HCT116 (cell line): Measurements from ENCODE around the gene PNPLA8. TPM values are rescaled to one million over a fixed set of nuclear protein-coding genes. Genes with fewer than 3 reads are reported as not detected.

Experiments
- ATAC-seq: fragments of 200-7000 bp; cut with Tn5 transposase; 2 replicates; pipeline ENCODE4 v1.9.1; 2020; ENCODE audit warnings: mild to moderate bottlenecking, moderate library complexity
- BruUV-seq: library from RNA; stranded (reverse); fragments of 400-500 nt; replicated peaks from 2 replicates; lab custom pipeline; 2021; lab: Mats Ljungman, UMichigan
- CTCF ChIA-PET: fragments of 300-600 bp; sonication (Branson Sonifier 250); formaldehyde crosslinking; loops from one replicate; lab custom pipeline; 2021; ENCODE audit warnings: antibody characterized with exemption; lab: Charles Lee
- POLR2A ChIA-PET: fragments of 300-600, 350-600 bp; sonication (Branson Sonifier 250); formaldehyde crosslinking; loops from one replicate; lab custom pipeline; 2021; ENCODE audit warnings: antibody characterized with exemption; lab: Charles Lee
- RAD21 ChIA-PET, 2 experiments: fragments of 300-600 bp; sonication (Branson Sonifier 250); formaldehyde crosslinking; loops; one replicate each; lab custom pipeline; 2023; ENCODE audit warnings: low total read pairs in 2 of 2; ENCODE audit not compliant: uncharacterized antibody in 2 of 2, unreplicated experiment in 2 of 2, low non-redundant PET in 1 of 2; lab: Charles Lee
- DNase-seq: peaks from one replicate; pipeline ENCODE4 v3.0.0-alpha.2; 2010; ENCODE audit warnings: low read depth, low spot score
- H2AFZ ChIP-seq: fragments of 200-600 bp; shearing (Covaris generic), sonication (generic); 2 replicates; pipeline ENCODE4 v1.6.1; 2017; ENCODE audit warnings: low read depth, mixed run types, mixed read lengths, antibody characterized with exemption, low read length; ENCODE audit not compliant: poor library complexity, severe bottlenecking
- H3K27ac ChIP-seq: 2 replicates; pipeline ENCODE4 v1.5.1; 2012; ENCODE audit warnings: low read depth, low read length
- H3K27me3 ChIP-seq: fragments of 200-600 bp; sonication (generic); 2 replicates; pipeline ENCODE4 v1.6.1; 2016; ENCODE audit warnings: mixed run types, low read length, mixed read lengths; ENCODE audit not compliant: insufficient read depth
- H3K36me3 ChIP-seq, 2 experiments: fragments of 200-500 bp in 1 of 2; fragments of 200-600 bp in 1 of 2; sonication (Bioruptor generic) in 1 of 2; sonication (generic) in 1 of 2; 2 replicates each; pipeline versions ENCODE4 v1.5.1 to v1.6.1; 2014 to 2016; ENCODE audit warnings: low read length in 2 of 2, inconsistent platforms in 1 of 2, mixed read lengths in 1 of 2, mixed run types in 1 of 2; ENCODE audit not compliant: insufficient read depth in 2 of 2, control insufficient read depth in 1 of 2
- H3K4me1 ChIP-seq, 2 experiments: fragments of 200-600 bp in 1 of 2; sonication (generic) in 1 of 2; 2 replicates each; pipeline versions ENCODE4 v1.5.1 to v1.6.1; 2012 to 2017; ENCODE audit warnings: low read length in 2 of 2, inconsistent platforms in 1 of 2, mild to moderate bottlenecking in 1 of 2, mixed read lengths in 1 of 2, mixed run types in 1 of 2, moderate library complexity in 1 of 2; ENCODE audit not compliant: insufficient read depth in 2 of 2, control insufficient read depth in 1 of 2
- H3K4me2 ChIP-seq: fragments of 200-600 bp; sonication (generic); 2 replicates; pipeline ENCODE4 v1.6.1; 2017; ENCODE audit warnings: mixed run types, low read length, mixed read lengths
- H3K4me3 ChIP-seq, 2 experiments: fragments of 200-600 bp in 1 of 2; sonication (generic) in 1 of 2; replicated peaks in 1 of 2; 2 replicates each; pipeline ENCODE4 v1.5.1; 2011 to 2016; ENCODE audit warnings: low read length in 2 of 2, control low read depth in 1 of 2, low read depth in 1 of 2, mild to moderate bottlenecking in 1 of 2, mixed read lengths in 1 of 2, mixed run types in 1 of 2
- H3K79me2 ChIP-seq: fragments of 200-600 bp; sonication (generic); 2 replicates; pipeline ENCODE4 v1.6.1; 2017; ENCODE audit warnings: mild to moderate bottlenecking, mixed run types, low read length, moderate library complexity, mixed read lengths; ENCODE audit not compliant: insufficient read depth
- H3K9ac ChIP-seq: fragments of 200-600 bp; sonication (generic); 2 replicates; pipeline ENCODE4 v1.6.1; 2016; ENCODE audit warnings: low read length, mixed read lengths
- H3K9me2 ChIP-seq: fragments of 200-600 bp; sonication (generic), shearing (Covaris generic); 2 replicates; pipeline ENCODE4 v1.6.1; 2017; ENCODE audit warnings: mixed run types, mild to moderate bottlenecking, moderate library complexity; ENCODE audit not compliant: insufficient read depth
- H3K9me3 ChIP-seq, 2 experiments: fragments of 200-500 bp in 1 of 2; fragments of 200-600 bp in 1 of 2; sonication (Bioruptor generic) in 1 of 2; sonication (generic) in 1 of 2; 2 replicates each; pipeline ENCODE4 v1.6.1; 2014 to 2017; ENCODE audit warnings: low read length in 2 of 2, mixed read lengths in 2 of 2, inconsistent platforms in 1 of 2, low read depth in 1 of 2, mild to moderate bottlenecking in 1 of 2, mixed run types in 1 of 2, moderate library complexity in 1 of 2; ENCODE audit not compliant: control insufficient read depth in 1 of 2, insufficient read depth in 1 of 2
- H4K20me1 ChIP-seq: fragments of 200-600 bp; sonication (generic), shearing (Covaris generic); 2 replicates; pipeline ENCODE4 v1.6.1; 2017; ENCODE audit warnings: mixed run types, mild to moderate bottlenecking, moderate library complexity; ENCODE audit not compliant: insufficient read depth
- CEBPB ChIP-seq: IDR thresholded peaks from 2 replicates; pipeline ENCODE4 v1.6.1; 2012; ENCODE audit warnings: low read depth
- EGR1 ChIP-seq: IDR thresholded peaks from 2 replicates; pipeline ENCODE4 v1.6.1; 2012; ENCODE audit warnings: low read depth
- ELF1 ChIP-seq: IDR thresholded peaks from 2 replicates; pipeline ENCODE4 v1.6.1; 2012; ENCODE audit warnings: low read depth, borderline replicate concordance
- EZH2 ChIP-seq: fragments of 200-600 bp; sonication (generic); IDR thresholded peaks from 2 replicates; pipeline ENCODE4 v1.6.1; 2017; ENCODE audit warnings: antibody characterized with exemption, mixed run types
- EZH2phosphoT487 ChIP-seq: fragments of 200-600 bp; IDR thresholded peaks from 2 replicates; pipeline ENCODE4 v1.6.1; 2018; ENCODE audit warnings: antibody characterized with exemption, borderline replicate concordance
- JUND ChIP-seq: IDR thresholded peaks from 2 replicates; pipeline ENCODE4 v1.6.1; 2012
- POLR2A ChIP-seq: IDR thresholded peaks from 2 replicates; pipeline ENCODE4 v1.7.0; 2011; ENCODE audit warnings: borderline replicate concordance; ENCODE audit not compliant: insufficient read depth, insufficient read length; ENCODE audit errors: extremely low read depth
- POLR2AphosphoS5 ChIP-seq: IDR thresholded peaks from 2 replicates; pipeline ENCODE4 v1.6.1; 2011; ENCODE audit warnings: mild to moderate bottlenecking, low read depth, low read length, moderate library complexity
- SIN3A ChIP-seq: IDR thresholded peaks from 2 replicates; pipeline ENCODE4 v1.6.1; 2012; ENCODE audit warnings: low read depth
- SP1 ChIP-seq: IDR thresholded peaks from 2 replicates; pipeline ENCODE4 v1.6.1; 2012; ENCODE audit warnings: low read depth
- YY1 ChIP-seq: IDR thresholded peaks from 2 replicates; pipeline ENCODE4 v1.6.1; 2011; ENCODE audit warnings: low read length, low read depth, moderate library complexity, mild to moderate bottlenecking; ENCODE audit not compliant: insufficient replicate concordance; ENCODE audit errors: extremely low read depth
- ZBTB33 ChIP-seq: IDR thresholded peaks from 2 replicates; pipeline ENCODE4 v1.6.1; 2011; ENCODE audit warnings: mild to moderate bottlenecking, low read length, moderate library complexity; ENCODE audit not compliant: insufficient replicate concordance; ENCODE audit errors: extremely low read depth
- ZNF274 ChIP-seq: fragments of 200-500 bp; sonication (Bioruptor generic); IDR thresholded peaks from 2 replicates; pipeline ENCODE4 v1.6.1; 2014; ENCODE audit warnings: mild to moderate bottlenecking, low read depth, low read length, inconsistent platforms
- intact Hi-C: fragments of 100-400 bp; cut with micrococcal nuclease; formaldehyde crosslinking; loops from 2 replicates; pipeline ENCODE4 v1.10.0; 2022
- total RNA-seq: library from RNA; stranded (reverse); gene quantifications from one replicate; pipeline ENCODE4 v1.2.1, GENCODE V29; 2021; ENCODE audit not compliant: unreplicated experiment
- TF ChIP-seq, protein P1 (sequence below): IDR thresholded peaks from 2 replicates; pipeline ENCODE4 v1.6.1; 2012
- TF ChIP-seq, protein P2 (sequence below), 3 experiments: fragments of 200-600 bp in 1 of 3; sonication (generic) in 1 of 3; IDR thresholded peaks in 2 of 3; conservative IDR thresholded peaks in 1 of 3; 2 replicates each; pipeline ENCODE4 v1.5.1; 2012 to 2017; ENCODE audit warnings: low read depth in 2 of 3, low read length in 2 of 3, antibody characterized with exemption in 1 of 3, borderline replicate concordance in 1 of 3, control low read depth in 1 of 3, mild to moderate bottlenecking in 1 of 3, mixed read lengths in 1 of 3, mixed run types in 1 of 3, moderate library complexity in 1 of 3; ENCODE audit not compliant: insufficient read depth in 1 of 3
- TF ChIP-seq, protein P3 (sequence below): IDR thresholded peaks from 2 replicates; pipeline ENCODE4 v1.6.1; 2012

The PNPLA8 gene
- total RNA-seq, 1 experiment from 2014 or later: 12.9 TPM

DNA sequence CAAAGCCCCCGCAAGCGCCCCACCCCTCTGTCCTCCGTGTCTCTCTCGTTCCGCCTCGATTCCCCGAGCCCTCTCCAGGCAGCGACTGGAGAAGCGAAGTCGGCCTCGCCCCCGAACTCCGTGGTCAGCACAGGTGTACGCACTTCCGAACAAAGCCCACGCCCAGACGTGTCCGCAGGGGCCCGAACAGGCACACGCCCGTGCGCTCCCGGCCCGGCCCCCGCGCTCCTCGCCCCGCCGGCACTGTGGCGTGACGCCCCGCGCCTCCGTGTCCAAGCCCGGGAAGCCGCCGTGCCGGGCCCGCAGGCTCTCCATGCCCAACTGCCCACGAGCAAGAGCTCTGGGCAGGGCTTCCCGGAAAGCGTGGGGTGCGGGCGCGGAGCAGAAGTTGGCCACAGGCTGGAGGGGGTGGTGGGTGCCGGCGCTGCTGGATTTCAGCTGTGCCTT lies 70.4 kb downstream of the PNPLA8 start (continued):
- no peak for TF ChIP-seq SIN3A
- no peak for TF ChIP-seq SP1
- no peak for TF ChIP-seq POLR2AphosphoS5
- no peak for TF ChIP-seq EZH2phosphoT487
- no peak for TF ChIP-seq ELF1
- no peak for TF ChIP-seq ZBTB33

DNA sequence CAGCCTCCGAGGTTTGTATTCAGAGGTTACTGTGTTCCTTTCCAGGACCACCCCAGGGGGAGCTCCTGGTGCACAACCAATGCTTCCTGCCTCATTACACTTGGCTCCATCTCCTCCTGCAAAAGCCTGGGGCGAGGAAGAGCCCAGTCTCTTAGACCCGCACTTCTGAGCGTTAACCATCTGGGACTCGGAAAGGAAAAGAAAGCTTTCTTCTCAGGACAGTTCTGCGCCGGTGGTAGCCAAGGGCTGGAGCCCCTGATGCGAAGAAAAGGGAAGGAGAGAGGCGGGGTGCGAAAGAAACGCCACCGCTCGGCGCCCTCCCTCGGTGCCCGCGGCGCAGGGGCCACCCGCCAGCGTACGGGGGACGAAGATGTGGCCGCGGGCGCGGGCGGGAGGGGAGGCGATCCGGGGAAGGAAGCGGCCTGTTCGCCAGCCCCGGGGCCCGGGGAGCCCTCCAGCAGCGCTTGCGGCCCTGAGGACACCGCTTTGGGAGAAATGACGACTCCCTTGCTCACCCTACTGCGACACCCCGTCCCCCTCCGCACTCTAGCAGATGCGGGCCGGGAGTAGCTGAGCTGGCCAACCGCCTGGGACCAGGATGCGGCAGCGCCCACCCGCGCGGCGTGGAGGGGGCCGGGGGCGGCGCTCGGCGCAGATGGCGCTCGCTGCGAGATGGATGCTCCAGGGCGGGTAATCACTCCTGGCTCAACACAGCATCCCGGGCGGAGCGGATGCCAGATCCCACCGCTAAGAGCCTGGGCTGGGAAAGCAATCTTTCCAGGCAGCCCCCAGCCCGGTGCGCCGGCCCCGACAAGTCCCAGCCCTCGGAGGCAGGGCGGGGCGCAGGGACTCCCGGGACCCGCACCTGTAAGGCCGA lies 71.0 kb downstream of the PNPLA8 start:
- no peak for DNase-seq
- H3K4me1 ChIP-seq: no peaks in the 10 kb centered on the region
- no peaks in the 10 kb centered on the region for H4K20me1 ChIP-seq
- BruUV-seq: no TSS peak
- no peak for ATAC-seq
- H3K79me2 ChIP-seq: no peaks in the 10 kb centered on the region
- H3K27ac ChIP-seq: no peak overlapping the region
- no peak overlapping the region for H2AFZ ChIP-seq
- 0 out of 2 replicates have a peak, but pooled peaks cover 5% of the 10 kb centered on the region for H3K27me3 ChIP-seq
- no peaks in the 10 kb centered on the region for H3K36me3 ChIP-seq
- ChIA-PET POLR2A (no interaction called here), RAD21 (no interaction called here), CTCF (no interaction called here)
- H3K9ac ChIP-seq: no peak overlapping the region
- H3K9me2 ChIP-seq: no peaks in the 10 kb centered on the region
- no peaks in the 10 kb centered on the region for H3K9me3 ChIP-seq
- no peak overlapping the region for H3K4me2 ChIP-seq
- no peak overlapping the region for H3K4me3 ChIP-seq
- intact Hi-C loops: no loop called here
- TF ChIP-seq JUND (no peak), ZBTB33 (no peak), EZH2 (no peak), SIN3A (no peak), ZNF274 (no peak), EGR1 (no peak), YY1 (no peak), CEBPB (no peak), POLR2A (no peak), POLR2AphosphoS5 (no peak)
- TF ChIP-seq, protein P1, sequence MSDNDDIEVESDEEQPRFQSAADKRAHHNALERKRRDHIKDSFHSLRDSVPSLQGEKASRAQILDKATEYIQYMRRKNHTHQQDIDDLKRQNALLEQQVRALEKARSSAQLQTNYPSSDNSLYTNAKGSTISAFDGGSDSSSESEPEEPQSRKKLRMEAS: no peak
- TF ChIP-seq, protein P2, sequence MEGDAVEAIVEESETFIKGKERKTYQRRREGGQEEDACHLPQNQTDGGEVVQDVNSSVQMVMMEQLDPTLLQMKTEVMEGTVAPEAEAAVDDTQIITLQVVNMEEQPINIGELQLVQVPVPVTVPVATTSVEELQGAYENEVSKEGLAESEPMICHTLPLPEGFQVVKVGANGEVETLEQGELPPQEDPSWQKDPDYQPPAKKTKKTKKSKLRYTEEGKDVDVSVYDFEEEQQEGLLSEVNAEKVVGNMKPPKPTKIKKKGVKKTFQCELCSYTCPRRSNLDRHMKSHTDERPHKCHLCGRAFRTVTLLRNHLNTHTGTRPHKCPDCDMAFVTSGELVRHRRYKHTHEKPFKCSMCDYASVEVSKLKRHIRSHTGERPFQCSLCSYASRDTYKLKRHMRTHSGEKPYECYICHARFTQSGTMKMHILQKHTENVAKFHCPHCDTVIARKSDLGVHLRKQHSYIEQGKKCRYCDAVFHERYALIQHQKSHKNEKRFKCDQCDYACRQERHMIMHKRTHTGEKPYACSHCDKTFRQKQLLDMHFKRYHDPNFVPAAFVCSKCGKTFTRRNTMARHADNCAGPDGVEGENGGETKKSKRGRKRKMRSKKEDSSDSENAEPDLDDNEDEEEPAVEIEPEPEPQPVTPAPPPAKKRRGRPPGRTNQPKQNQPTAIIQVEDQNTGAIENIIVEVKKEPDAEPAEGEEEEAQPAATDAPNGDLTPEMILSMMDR (IDR thresholded peaks at IDR 0.05 in 2 of 3, conservative IDR thresholded peaks at IDR 0.05 in 1 of 3; ENCODE audit: borderline replicate concordance in 1 of 3, insufficient read depth in 1 of 3, low read depth in 2 of 3, low read length in 2 of 3): no peak
- TF ChIP-seq, protein P3, sequence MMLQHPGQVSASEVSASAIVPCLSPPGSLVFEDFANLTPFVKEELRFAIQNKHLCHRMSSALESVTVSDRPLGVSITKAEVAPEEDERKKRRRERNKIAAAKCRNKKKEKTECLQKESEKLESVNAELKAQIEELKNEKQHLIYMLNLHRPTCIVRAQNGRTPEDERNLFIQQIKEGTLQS: no peak
